HG02870 (cell line): ENCODE measurements around the gene TGFBR1.
A peak's percentile ranks its signal among the peaks of the same experiment; 100 is the strongest.

Experiments used
- ATAC-seq: cut with Tn5 transposase; IDR thresholded peaks from one replicate; pipeline ENCODE4 v1.9.1; 2021; ENCODE audit warnings: mild to moderate bottlenecking, moderate library complexity; ENCODE audit not compliant: unreplicated experiment

Gene TGFBR1

DNA sequence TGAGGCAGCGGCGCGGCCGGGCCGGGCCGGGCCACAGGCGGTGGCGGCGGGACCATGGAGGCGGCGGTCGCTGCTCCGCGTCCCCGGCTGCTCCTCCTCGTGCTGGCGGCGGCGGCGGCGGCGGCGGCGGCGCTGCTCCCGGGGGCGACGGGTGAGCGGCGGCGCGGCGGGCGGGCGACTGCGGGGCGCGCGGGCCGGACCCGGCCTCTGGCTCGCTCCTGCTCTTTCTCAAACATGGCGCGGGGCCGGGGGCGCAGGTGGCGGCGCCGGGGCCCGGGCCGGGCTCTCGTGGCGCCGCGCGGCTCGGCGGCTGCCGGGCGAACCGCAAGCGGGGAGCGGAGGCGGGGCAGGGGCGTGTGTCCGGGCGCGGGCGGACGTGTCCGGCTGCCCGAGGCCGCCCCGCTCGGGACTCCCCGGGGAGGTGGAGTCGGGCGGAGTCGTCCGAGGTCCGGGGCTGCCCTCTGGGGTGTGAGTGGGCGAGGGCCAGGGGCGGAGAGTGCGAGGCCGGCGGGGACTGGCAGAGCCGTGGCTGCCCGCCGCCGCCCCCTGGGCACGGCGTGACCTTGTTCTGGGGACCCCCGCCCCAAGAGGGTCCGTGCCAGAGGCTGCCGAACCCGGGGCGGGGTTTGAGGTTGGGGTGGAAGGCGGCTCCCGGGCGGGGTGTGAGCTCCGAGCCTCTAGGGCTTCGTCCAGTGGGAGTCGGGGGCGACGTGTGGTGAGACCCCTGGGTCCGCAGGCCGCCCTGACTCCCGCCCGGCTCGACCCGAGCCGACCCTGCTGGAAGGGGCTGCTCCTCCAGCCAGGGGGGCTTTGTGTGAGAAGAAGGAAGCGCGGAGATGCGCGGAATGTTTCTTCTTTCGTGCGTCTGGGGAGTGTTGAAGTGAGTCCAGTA, 485 bp downstream of the TGFBR1 start:
- ATAC-seq, result peak; percentile 43

DNA sequence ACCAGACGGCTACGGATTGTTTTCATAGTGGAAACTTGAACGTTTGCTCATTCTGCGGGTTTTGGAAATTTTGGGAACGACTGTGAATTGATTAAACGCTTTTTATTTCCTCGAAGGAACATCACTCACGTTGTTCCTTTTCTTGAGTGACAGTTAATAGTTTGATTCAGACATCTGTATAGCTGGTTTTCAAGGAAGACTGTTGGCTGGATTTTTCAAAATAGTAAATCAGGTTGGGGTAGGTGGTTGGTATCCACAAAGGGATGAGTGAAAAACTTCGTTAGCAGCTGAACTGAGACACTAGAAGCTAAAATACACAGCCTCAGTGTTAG, 1.1 kb downstream of the TGFBR1 start:
- ATAC-seq, result no peak

DNA sequence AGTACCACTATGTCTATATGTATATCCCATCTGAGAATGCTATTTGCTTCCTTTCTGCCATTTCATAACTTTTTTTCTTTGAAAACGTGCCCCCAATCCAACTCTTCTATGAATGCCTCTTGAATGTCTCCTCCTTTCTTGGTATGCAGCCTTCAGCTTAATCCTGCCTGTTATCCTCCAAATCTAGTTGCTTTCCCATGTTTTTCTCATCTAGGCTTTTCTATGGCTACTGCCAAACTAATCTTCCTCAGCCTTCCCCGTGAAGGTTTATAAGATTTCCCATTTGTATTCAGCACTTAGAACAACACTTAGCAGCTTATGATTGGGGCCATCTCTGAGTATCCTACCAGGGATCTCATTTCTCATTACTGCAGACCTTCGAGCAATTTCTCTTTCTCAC, 2.5 kb downstream of the TGFBR1 start:
- no peak for ATAC-seq

DNA sequence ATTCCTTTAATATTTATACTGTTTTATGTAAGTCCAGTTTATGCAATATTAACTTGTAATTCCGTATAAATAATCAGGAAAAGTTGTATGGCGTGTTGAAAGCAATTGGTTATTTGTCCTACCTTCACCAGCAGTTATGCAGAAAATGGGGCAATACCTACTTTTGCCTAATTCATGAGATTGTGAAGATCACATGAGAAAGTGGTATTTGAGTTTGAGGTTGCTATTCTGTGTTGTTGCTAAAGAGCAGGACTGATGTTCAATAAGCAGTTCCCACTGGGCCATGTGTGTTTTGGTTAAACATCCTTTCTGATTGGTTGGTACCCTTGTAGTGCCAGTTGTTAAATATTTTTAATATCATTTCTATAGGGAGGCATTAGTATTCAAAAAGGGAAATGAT, 3.2 kb downstream of the TGFBR1 start:
- ATAC-seq, result no peak

DNA sequence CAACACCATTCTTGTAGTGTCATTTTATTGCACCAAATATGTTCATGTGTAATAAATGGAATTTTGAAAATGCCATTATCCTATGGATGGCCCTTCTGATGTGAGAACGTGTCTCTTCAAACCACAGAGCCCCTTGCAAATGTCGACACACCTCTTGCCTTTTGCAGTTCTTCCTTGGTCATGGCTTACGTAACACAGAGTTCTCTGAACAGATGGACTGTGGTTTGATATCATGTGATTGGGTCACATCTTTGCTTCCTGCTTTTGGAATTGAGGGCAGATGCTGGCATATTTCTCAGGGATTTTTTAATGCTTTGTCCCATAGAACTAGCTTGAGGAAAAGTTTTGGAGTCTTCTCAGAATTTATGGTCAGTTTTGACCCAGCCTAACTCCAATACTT, 4.6 kb downstream of the TGFBR1 start:
- ATAC-seq, result no peak

DNA sequence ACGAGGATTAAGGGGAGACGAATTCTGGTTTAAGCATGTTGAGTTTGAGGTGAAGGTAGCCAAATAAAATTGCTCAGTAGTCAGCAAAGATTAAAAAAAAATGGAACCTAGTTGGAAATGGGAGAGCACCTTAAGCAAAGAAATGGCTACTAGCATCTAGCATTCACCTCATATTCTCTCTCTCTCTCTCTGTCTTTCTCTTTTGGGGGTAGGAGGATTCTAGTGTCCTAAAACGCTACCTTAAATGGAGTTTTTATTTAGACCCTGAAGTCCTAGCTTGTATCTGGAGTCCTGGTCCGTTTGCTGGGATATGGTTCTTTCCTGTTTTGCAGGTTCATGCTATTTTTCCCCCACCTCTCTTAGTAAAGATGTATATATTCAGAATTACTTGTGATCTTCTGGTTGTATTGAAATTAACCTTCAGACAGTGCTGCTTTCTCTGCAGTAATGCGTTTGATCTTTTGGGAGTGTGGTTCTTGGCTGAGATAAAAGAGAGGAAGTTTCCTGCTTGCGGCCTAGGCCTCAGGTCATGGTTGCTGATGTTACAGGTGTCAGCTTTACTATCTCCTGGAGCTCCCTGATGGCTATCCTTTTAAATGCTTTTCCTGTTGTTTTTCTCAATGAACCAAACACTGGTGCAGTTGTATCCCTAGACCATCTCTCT, 8.0 kb downstream of the TGFBR1 start:
- no peak for ATAC-seq

DNA sequence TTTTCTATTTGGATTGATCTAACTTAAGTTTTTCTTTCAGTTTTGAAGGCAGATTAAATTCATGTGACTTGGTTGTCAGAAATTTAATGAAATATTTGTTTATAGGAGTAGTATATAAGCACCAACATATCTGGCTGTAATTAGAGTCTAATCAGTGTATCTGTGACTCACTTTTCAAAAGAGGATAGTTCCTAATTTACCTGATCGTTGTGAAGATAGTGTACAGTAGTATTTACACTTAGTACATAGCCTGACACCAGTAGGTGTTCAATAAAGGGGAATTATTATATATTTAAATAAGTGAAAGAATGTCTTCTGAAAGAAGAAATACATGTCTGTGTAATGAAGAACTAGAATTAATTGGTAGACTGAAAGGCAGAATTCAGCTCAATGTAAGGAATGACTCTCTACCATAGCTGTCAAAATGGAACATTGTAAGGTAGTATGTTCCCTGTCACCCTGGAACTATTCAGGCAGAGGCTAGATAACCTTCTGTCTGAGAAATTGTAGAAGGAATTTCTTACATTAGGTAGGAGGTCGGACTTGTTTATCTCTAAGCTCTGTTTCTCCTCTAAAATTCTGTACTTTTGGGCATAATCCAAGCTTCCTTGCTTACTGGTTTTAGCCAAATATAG, 8.6 kb downstream of the TGFBR1 start:
- no peak for ATAC-seq

DNA sequence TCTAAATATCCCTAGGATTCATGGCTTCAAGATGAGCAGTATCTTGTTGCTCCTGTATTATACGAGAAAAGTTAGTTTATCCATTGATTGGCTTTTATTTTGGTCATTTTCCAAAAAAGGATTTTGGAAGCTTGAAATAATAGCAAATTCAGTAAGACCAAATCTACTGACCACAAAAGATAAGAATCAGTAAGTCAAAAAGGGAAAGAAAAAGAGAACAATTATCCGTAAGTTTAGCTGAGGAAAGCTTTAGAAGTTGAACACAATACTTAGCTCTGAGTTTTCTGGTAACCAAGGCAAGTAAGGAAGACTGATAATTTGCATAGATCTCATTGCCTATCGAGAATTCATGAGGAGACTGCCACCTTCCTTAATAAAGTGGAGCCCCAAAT, 9.1 kb downstream of the TGFBR1 start:
- no peak for ATAC-seq

DNA sequence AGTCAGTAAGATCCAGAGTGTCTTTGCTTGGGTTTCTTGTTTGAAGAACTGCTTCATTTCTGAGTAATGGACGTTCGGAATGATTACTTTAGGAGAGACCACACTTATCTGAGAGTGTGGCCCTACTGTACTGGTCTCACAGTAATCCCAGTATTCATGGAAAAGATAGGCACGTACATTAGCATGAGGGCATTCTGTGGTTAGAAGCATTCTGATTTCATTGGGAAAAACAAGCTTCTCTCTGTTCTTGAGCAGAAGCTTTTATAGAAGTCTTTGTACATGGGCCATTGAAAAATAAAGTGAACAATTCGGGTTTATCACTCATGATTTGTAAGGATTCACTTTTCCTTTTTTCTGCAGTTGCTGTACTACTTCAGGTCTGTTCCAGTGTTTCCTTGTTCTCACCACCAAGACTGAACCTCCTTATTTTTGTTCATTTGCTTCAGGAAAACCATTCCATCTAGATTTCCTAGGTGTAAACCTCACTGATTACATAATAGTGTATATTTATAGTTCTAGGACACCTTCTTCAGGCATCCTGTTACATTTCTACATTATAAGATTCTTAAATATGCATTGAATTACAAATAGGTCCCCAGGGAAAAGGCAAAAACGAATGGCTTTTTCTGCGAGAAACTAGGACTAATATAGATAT, 10.1 kb downstream of the TGFBR1 start:
- ATAC-seq, result no peak

DNA sequence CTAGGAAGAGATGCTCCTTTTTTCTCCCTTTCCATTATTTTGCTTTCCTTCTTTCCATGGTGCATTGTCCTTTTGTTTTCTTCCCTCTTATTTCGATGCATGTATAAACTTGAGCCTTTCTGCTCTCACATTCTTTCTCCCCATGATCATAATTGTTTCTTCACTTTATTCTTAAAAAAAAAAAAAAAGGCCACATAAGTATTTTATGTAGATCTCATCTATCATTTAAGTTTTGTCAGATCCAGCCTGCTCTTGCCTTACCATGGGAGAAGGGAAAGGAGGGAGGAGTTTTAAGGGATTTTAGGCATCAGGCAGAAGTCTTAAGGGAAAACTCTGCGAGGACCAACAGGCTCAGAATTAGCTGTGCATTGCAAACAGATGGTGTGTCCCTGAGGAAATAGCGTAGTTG, 11.1 kb downstream of the TGFBR1 start:
- ATAC-seq, result no peak

DNA sequence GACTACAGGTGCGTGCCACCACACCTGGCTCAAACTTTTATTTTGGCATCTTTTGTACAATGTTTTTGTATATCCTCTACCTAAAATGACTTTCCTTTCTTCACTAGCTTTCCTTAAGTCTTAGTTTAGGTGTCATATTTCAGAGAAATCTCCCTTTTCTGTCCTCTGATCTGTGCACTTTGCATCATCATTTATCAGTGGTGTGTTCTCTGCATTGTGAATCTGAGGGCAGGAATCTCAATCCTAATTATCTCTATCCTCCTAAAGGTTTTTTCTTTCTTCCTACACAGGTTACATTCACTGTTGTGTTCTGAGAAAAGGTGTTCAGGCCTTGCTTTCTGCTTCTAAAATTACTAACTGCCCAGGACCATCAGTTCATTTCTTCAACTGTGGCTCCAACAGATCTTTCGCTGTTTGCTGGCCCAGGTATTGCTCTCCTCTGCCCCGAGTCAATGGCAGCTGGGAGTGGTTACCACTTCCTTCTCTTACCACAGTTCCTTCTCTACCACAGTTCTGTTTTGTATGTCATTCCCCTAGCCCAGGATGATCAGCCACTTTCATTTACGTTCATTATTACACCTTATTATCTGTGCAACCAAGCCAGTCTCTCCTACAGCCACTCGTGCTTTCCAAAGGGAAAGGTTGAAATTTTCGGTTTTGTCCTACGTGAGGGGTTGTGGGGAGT, 14.0 kb downstream of the TGFBR1 start:
- ATAC-seq, result peak; percentile 97

DNA sequence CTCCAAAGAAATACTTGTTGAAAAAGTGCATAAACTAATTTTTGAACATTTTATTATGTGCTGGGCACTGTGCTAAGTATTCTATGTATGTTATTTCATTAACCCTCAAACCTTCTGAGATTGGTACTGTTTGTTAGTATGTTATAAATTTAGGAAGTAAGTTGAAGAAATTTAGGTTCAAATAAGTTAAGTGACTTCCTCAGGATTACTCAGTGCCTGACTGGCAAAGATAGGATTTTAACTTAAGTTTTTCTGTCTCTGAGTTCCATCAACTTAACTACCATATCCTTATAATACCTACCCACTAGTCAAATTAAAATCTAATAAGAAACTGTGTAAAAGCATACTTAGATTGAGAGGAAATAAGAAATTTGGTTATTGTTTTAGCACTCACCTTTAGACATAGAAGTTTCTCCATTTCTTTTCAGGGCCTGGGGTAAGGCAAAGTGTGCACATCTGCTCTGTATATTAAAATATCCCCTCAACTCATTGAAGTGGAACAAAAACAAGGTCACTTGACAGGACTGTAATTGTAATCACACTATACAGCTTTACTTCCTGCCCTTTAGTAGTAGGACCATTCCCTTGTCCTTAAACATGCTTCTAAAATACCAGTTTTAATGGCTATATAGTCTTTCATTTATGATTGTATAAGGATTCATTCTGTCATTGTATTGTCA, 15.2 kb downstream of the TGFBR1 start:
- ATAC-seq, result no peak

DNA sequence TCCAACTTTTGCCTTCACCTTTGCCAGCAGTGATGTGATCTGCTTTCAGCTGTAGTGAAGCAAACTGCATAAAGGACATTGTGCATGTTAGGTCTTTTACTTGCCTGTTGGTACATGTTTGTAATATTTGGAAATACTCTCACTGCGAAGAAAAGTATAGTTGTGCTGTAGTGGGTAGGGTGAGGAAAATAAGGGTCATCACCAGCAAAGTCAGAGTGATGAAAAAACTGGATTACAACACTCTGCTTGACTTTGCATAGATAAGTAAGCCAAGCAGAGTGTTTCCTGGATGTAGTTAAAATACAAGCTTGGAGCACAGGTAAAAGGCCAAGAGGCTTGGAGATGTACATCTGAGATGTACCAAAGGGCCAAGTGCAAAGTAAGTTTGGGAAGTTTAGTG, 16.7 kb downstream of the TGFBR1 start:
- no peak for ATAC-seq

DNA sequence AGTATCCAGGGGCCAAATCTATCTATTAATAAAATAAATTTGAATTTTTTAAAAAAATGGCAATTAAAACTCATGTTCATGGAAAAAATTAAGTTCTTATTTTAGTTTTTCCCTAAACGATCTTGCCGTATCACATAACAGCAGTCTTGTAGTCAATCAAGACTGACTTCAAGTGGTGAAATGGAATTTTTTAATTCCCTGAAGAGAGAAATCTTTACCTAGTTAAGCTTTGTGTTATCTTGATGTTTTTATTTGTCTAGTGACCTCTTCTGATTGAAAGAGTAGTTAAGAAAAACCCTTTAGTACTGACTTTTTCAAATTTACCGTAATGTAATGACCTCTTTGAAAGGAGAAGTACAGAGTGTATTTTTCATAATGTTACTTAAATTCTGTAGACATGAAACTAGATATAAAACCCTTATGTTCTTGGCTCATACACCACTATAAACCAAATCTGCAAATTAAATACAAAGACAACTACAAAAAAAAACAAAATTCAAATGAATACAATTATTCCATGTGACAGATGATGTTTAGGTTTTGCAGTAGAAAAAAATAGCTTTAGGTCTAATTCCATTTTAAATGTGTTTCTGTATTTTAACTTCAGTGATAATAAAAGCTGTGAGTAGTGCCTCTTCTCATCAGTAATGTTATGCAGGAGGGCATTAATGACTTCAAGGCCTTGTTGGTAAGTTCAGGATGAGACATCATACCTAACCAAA, 19.8 kb downstream of the TGFBR1 start:
- ATAC-seq, result no peak

DNA sequence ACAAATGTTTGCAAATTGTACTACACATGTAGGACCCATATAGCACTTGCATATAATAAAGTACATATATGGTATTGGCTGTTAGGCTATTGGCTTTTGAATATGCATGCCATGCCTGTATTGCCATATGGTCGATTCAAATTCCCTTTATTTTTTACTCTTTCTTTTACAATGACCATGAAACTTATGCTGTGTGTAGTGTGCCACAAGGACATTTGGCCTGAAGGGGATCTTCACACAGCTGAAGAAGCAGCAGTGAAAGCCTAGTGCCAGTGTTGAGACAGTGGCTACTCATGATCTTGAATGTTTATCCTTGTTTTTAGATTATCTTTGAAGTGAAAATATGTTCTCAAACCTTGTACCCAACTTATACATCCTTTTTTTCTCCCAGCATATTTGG, 20.5 kb downstream of the TGFBR1 start:
- ATAC-seq, result no peak

DNA sequence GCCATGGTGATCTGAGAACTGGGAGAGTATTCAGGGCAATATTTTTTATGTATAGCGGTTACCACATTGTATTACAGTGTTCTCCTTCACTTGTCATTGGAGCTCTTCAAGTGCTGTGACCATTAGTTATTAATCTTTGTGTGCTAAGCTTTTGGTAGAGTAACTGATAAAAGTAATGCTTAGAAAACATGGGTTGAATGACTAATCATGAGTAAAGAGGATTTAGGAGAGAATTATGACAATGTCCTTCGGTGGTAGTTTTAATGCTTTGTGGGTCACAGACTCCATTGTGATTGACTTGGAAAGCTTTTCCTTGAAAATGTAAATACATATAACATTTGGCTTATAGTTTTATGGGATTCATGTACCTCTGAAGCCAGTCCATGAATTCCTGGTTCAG, 21.4 kb downstream of the TGFBR1 start:
- no peak for ATAC-seq

DNA sequence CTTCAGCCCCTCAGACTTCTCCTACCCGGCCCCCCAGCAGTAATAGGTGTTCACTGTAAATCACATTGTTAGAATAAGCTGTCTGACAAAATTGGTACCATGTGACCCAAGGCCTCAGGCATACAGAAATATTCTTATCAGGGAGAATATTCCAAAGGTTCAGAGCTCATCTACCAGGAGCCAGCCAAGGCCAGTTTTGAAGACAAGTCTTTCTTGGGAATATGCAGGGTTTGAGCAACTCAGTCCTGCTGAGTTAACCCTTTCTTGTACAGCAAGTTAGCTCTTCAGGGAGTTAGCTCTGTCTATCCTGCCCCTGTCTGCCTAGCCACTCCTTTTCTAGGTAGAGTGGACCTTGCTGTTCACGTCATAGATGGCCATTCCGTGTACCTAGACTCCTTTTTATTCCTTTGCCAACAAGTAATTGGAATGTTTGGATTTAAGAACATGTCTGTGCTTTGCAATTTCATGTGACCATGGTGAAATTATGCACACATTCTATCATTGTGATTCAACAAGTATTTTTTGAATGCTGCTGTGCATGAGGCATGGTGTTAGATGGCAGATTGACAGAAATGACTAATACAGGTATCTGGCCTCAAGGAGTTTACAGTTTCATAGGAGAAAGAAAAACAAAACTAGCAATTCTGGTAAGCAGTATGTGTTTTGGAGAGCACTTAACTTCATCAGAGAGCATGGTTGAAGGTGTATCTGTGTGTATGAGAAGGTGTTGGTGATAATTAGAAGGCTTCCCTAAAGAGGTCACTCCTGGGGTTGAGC, 22.6 kb downstream of the TGFBR1 start:
- ATAC-seq, result peak; percentile 45

DNA sequence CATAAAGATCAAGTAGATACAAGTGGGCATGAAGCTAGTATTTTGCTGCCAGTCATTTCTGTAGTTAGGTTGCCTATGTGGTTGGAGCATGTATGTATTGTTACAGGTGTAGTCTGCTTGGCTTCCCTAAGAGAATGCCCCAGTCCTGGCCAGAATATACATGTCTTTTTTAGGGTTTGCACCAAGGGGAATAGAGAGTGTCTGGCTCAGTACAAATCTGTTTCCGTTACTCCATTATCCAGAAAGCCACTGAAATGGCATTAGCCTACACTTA, 23.2 kb downstream of the TGFBR1 start:
- no peak for ATAC-seq

DNA sequence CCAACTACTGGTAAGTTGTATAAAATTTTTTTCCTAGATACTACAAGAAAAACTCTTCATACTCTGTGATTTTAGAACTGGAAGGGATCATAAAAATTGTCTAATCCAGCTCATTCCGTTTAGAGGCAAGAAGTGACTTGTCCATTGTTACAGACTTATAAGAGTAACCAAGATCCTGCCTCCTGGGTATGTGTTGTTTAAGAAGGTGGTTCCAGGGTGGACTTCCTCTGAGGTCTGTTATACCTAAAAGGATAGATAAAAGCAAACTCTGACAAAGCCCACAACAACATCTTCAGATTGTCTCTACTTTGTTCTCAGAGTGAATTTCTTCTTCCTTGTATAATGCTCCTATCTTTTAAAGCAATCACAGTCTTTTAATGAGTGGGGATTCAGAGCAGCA, 24.2 kb downstream of the TGFBR1 start:
- no peak for ATAC-seq
